ENCODE data around the gene HSDL1.

The HSDL1 gene

GRCh38 chr16:84079664-84080063, 65.3 kb downstream of the HSDL1 start:
- Mint-ChIP-seq H3K4me3 (no peak overlapping the region), H3K4me1 (peaks cover 29% of the 10 kb centered on the region), H3K36me3 (ENCODE audit: insufficient read depth) (peaks cover 44% of the 10 kb centered on the region), H3K27ac (ENCODE audit: low read depth) (no peak overlapping the region), H3K27me3 (no peaks in the 10 kb centered on the region), H3K9me3 (no peaks in the 10 kb centered on the region)
- ATAC-seq (replicated peaks; ENCODE audit: extremely low read depth, poor library complexity, severe bottlenecking) (no peak), DNase-seq (ENCODE audit: low spot score in 2 of 2) (no peak)

- Mint-ChIP-seq H3K9me3 (no peaks in the 10 kb centered on the region), H3K27me3 (no peaks in the 10 kb centered on the region), H3K27ac (ENCODE audit: low read depth) (no peak overlapping the region), H3K36me3 (ENCODE audit: insufficient read depth) (peaks cover 66% of the 10 kb centered on the region), H3K4me1 (peaks cover 22% of the 10 kb centered on the region), H3K4me3 (no peak overlapping the region)
- no peak for DNase-seq (ENCODE audit: low spot score in 2 of 2)
- no peak for ATAC-seq (replicated peaks; ENCODE audit: extremely low read depth, poor library complexity, severe bottlenecking)
Measured at GRCh38 chr16:84075376-84075775, 69.6 kb downstream of the HSDL1 start.

GRCh38 chr16:84074721-84075120, 70.3 kb downstream of the HSDL1 start:
- H3K36me3 Mint-ChIP-seq (ENCODE audit: insufficient read depth), result peaks cover 64% of the 10 kb centered on the region
- no peak overlapping the region for H3K4me3 Mint-ChIP-seq
- peaks cover 22% of the 10 kb centered on the region for H3K4me1 Mint-ChIP-seq
- no peaks in the 10 kb centered on the region for H3K9me3 Mint-ChIP-seq
- no peaks in the 10 kb centered on the region for H3K27me3 Mint-ChIP-seq
- ATAC-seq (replicated peaks; ENCODE audit: extremely low read depth, poor library complexity, severe bottlenecking), result no peak
- DNase-seq (ENCODE audit: low spot score in 2 of 2), result no peak
- H3K27ac Mint-ChIP-seq (ENCODE audit: low read depth), result no peak overlapping the region
